ENCODE measurements around the gene GPC6. TPM values are rescaled to one million over a fixed set of nuclear protein-coding genes. Genes with fewer than 3 reads are reported as not detected.

The GPC6 gene
- total RNA-seq, 1 donor from 2014 or later, result 18.7 TPM

GRCh38 chr13:93243375-93244063, 16.9 kb downstream of the GPC6 start:
- no peak for DNase-seq (ENCODE audit: low read depth)
- TF ChIP-seq, protein P1, sequence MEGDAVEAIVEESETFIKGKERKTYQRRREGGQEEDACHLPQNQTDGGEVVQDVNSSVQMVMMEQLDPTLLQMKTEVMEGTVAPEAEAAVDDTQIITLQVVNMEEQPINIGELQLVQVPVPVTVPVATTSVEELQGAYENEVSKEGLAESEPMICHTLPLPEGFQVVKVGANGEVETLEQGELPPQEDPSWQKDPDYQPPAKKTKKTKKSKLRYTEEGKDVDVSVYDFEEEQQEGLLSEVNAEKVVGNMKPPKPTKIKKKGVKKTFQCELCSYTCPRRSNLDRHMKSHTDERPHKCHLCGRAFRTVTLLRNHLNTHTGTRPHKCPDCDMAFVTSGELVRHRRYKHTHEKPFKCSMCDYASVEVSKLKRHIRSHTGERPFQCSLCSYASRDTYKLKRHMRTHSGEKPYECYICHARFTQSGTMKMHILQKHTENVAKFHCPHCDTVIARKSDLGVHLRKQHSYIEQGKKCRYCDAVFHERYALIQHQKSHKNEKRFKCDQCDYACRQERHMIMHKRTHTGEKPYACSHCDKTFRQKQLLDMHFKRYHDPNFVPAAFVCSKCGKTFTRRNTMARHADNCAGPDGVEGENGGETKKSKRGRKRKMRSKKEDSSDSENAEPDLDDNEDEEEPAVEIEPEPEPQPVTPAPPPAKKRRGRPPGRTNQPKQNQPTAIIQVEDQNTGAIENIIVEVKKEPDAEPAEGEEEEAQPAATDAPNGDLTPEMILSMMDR (conservative IDR thresholded peaks at IDR 0.05; ENCODE audit: low read depth, low read length), result no peak
- peak overlapping the region; percentile 53 for H3K4me3 ChIP-seq (ENCODE audit: low read depth, low read length)

GRCh38 chr13:93244141-93244917, 17.7 kb downstream of the GPC6 start:
- DNase-seq (ENCODE audit: low read depth), result peak; percentile 66
- TF ChIP-seq, protein P1 (conservative IDR thresholded peaks at IDR 0.05; ENCODE audit: low read depth, low read length), result no peak
- peak overlapping the region; percentile 53 for H3K4me3 ChIP-seq (ENCODE audit: low read depth, low read length)

DNA sequence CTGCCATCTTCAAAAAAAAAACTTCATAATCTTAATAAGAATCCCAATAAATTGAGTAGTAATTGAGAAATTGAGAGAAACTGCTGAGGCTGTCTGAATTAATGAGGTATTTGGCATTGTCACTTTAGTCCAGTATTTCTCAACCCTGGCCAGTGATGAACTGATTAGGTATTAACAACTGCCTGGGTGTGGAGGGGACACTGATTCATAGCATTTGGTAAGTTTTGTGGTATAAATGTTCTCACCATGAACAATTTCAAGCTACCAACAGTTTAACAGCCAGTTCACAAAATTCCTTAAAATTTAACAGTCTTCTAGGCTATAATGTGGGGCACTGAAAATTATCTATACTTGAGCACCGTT, 18.3 kb downstream of the GPC6 start:
- DNase-seq (ENCODE audit: low read depth), result peak; percentile 86
- H3K4me3 ChIP-seq (ENCODE audit: low read depth, low read length), result peak overlapping the region; percentile 53
- TF ChIP-seq, protein P1 (conservative IDR thresholded peaks at IDR 0.05; ENCODE audit: low read depth, low read length), result no peak

- TF ChIP-seq, protein P1 (conservative IDR thresholded peaks at IDR 0.05; ENCODE audit: low read depth, low read length), result no peak
- DNase-seq (ENCODE audit: low read depth), result no peak
These were observed 19.5 kb downstream of the GPC6 start for GRCh38 chr13:93246069-93246468.

GRCh38 chr13:93248627-93249047, 22.0 kb downstream of the GPC6 start:
- TF ChIP-seq, protein P1 (conservative IDR thresholded peaks at IDR 0.05; ENCODE audit: low read depth, low read length), result peak; percentile 96
- peak; percentile 78 for DNase-seq (ENCODE audit: low read depth)
- no peak overlapping the region for H3K4me3 ChIP-seq (ENCODE audit: low read depth, low read length)

More at GRCh38 chr13:93246069-93246468, 19.5 kb downstream of the GPC6 start:
- H3K4me3 ChIP-seq (ENCODE audit: low read depth, low read length), result no peak overlapping the region

- TF ChIP-seq, protein P1 (conservative IDR thresholded peaks at IDR 0.05; ENCODE audit: low read depth, low read length), result no peak
- H3K4me3 ChIP-seq (ENCODE audit: low read depth, low read length), result no peak overlapping the region
- peak; percentile 67 for DNase-seq (ENCODE audit: low read depth)
These were observed 23.0 kb downstream of the GPC6 start for GRCh38 chr13:93249364-93250306.

Data from epithelial cell of proximal tubule (primary cell).